Choroid plexus epithelial cell (primary cell): ENCODE results near the gene CCDC188.

Experiments
- DNase-seq: peaks from one replicate; pipeline ENCODE4 v3.0.0-alpha.2; 2010; ENCODE audit warnings: low read depth
- H3K4me3 ChIP-seq: 2 replicates; pipeline ENCODE4 v1.5.1; 2011; ENCODE audit warnings: low read depth, mild to moderate bottlenecking, control low read depth, low read length, moderate library complexity
- CTCF ChIP-seq: conservative IDR thresholded peaks from 2 replicates; pipeline ENCODE4 v1.5.1; 2011; ENCODE audit warnings: low read depth, mild to moderate bottlenecking, control low read depth, inconsistent platforms, low read length, moderate library complexity

CCDC188 gene

DNA sequence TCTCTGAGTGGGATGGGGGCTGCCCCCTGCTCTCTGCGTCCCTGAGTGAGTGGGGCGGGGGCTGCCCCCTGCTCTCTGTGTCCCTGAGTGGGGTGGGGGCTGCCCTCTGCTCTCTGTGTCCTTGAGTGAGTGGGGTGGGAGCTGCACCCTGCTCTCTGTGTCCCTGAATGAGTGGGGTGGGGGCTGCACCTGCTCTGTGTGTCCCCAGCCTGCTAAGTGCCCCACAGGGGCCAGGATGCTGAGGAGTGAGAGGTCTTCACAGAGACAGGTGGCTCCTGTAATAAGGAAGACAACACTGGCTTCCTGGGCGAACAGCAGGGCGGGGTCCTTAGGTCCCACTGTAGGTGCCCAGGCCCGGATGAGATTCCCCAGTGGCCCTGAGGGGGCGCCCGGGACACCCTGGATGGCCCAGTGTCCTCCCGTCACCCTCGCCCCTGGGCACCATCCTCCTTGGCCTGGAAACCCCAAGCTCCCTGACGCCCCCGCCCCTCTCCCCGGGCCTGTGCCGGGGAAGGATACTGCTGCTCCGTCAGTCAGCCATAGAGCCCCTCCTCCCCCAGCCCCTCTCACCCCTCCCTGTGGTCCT lies 3.8 kb upstream of the CCDC188 start:
- no peak overlapping the region for H3K4me3 ChIP-seq
- no peak for DNase-seq
- peak; percentile 7 for TF ChIP-seq CTCF

- DNase-seq = peak; percentile 22
- TF ChIP-seq CTCF = peak; percentile 10
- H3K4me3 ChIP-seq = no peak overlapping the region
Observed at GRCh38 chr22:20153945-20154344, 3.1 kb upstream of the CCDC188 start.

DNA sequence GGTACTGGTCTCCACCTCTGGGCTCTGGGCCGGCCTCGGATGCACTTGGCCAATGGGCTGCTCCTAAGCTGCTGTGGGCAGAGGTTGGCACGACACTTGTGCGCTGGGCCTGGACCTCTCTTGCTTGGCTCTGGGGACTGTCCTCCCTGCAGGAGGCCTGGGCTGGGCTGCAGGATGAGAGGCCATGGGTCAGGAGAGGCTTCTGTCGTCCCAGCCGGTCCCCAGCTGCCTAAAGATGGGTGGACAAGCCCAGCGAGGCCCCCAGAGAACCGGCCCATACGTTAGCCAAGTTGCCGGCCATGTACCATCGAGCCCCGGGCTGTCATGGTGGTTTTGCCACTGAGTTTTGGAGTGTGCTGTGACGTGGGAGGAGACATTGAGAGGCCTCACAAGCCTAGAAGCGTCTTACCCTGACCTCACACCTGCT lies 1.6 kb upstream of the CCDC188 start:
- DNase-seq = no peak
- no peak overlapping the region for H3K4me3 ChIP-seq
- TF ChIP-seq CTCF = no peak

DNA sequence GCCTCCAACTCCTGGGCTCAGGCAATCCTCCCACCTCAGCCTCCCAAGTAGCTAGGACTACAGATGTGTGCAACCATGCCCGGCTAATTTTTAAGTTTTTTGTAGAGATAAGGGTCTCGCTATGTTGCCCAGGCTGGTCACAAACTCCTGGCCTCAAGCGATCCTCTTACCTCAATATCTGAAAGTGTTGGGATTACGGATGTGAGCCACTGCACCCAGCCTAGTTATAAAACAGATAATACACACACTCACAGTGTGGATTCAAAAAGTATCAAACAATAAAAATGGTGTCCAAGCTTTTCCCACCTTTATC lies 377 bp upstream of the CCDC188 start:
- DNase-seq = no peak
- TF ChIP-seq CTCF = no peak
- H3K4me3 ChIP-seq = no peak overlapping the region

DNA sequence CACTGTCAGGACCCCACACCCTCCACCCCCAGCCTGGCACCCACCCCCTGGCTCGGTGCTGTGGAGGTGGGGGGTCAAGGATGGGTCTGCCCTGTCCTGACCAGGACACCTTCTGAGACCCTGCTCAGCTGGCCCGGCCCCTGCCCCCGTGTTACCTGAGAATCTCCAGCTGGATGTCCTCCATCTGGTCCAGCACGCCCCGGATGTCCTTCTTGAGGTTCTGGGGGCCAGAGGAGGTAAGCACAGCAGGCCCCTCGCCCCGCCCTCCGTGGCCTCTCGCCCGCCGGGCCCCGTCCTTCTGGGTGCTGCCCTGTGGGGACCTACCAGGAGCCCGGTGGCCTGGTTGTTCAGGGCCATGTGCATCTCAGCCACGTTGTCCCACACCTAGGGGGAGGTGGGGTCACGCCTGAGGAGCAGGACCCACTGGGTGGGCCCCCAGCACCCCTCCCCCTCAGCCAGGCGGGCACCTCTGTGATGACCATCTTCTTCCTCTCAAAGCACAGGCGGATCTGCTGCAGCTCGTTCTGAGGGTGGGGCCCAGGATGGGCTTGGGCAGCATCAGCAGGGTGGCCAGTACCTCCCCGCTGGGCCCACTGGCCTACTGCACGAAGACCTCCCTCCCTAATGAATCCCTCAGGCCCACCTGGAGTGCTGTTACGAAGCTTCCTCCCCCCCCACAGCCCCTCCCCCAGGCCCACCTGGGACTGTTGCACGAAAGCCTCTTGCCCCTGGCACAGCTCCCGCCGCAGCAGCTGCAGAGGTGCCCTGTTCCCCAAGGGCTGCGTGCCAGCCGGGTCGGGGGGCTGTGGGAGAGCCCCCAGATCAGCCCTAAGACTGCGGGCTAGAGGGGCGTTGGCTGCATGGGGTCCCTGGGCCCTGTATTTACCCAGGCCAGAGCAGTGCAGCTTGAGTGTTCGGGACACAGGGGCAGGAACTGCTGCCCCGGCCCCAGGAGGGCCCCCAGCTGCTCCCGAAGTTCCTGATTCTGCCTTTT lies 1.3 kb downstream of the CCDC188 start:
- no peak for DNase-seq
- TF ChIP-seq CTCF = no peak
- no peak overlapping the region for H3K4me3 ChIP-seq

- DNase-seq = no peak
Observed at GRCh38 chr22:20148414-20148813, 2.4 kb downstream of the CCDC188 start.

More at GRCh38 chr22:20148414-20148813, 2.4 kb downstream of the CCDC188 start:
- TF ChIP-seq CTCF = no peak
- H3K4me3 ChIP-seq = no peak overlapping the region
